SK-N-MC (cell line): ENCODE data around the gene LHX1.

Experiments used
- EZH2 ChIP-seq: fragments of 200-600 bp; sonication (generic); IDR thresholded peaks from one replicate; pipeline ENCODE4 v1.6.1; 2017; ENCODE audit warnings: antibody characterized with exemption
- FOXP2 ChIP-seq: optimal IDR thresholded peaks from 2 replicates; pipeline ENCODE3; 2011; ENCODE audit warnings: mild to moderate bottlenecking, moderate library complexity; ENCODE audit not compliant: insufficient read depth; ENCODE audit errors: extremely low read length, control extremely low read depth
- POLR2AphosphoS5 ChIP-seq: IDR thresholded peaks from 2 replicates; pipeline ENCODE4 v1.6.1; 2012; ENCODE audit warnings: mild to moderate bottlenecking, low read depth, low read length, borderline replicate concordance

- TF ChIP-seq POLR2AphosphoS5 = no peak
- no peak for TF ChIP-seq EZH2
- no peak for TF ChIP-seq FOXP2
These were observed 29.9 kb upstream of the LHX1 start for GRCh38 chr17:36907407-36907806.
